Lung (tissue), 12 donors: Measurements from ENCODE around the gene HSD17B7. TPM values are rescaled to one million over a fixed set of nuclear protein-coding genes. Genes with fewer than 3 reads are reported as not detected.

Experiments
- ATAC-seq: fragments of 200-7000 bp; cut with Tn5 transposase; one replicate; pipeline ENCODE4 v1.9.1; 2020; ENCODE audit warnings: moderate number of reproducible peaks; ENCODE audit not compliant: insufficient read depth, low FRiP score
- DNase-seq, 3 donors: peaks; one replicate each; pipeline ENCODE4 v3.0.0-alpha.2; 2013 to 2017
- H3K27ac ChIP-seq, 2 donors: one replicate each; pipeline ENCODE4 v1.5.1; 2013; ENCODE audit warnings: mild to moderate bottlenecking in 2 of 2, moderate library complexity in 2 of 2, control low read depth in 1 of 2, inconsistent platforms in 1 of 2, low read depth in 1 of 2, low read length in 1 of 2
- H3K27me3 ChIP-seq, 3 donors: one replicate each; pipeline ENCODE4 v1.5.1; 2013; ENCODE audit warnings: low read length in 2 of 3; ENCODE audit not compliant: control insufficient read depth in 3 of 3, insufficient read depth in 3 of 3
- H3K36me3 ChIP-seq, 4 donors: one replicate each; pipeline ENCODE4 v1.5.1; 2013; ENCODE audit warnings: low read length in 4 of 4, mild to moderate bottlenecking in 1 of 4, moderate library complexity in 1 of 4; ENCODE audit not compliant: control insufficient read depth in 4 of 4, insufficient read depth in 4 of 4
- H3K4me1 ChIP-seq, 5 donors: one replicate each; pipeline ENCODE4 v1.5.1; 2013; ENCODE audit warnings: low read length in 5 of 5, mild to moderate bottlenecking in 2 of 5, moderate library complexity in 1 of 5; ENCODE audit not compliant: control insufficient read depth in 5 of 5, insufficient read depth in 5 of 5
- H3K4me3 ChIP-seq: one replicate; pipeline ENCODE4 v1.5.1; 2013; ENCODE audit warnings: mild to moderate bottlenecking, control low read depth, moderate library complexity
- H3K9ac ChIP-seq, 2 donors: one replicate each; pipeline ENCODE4 v1.5.1; 2013; ENCODE audit warnings: low read length in 2 of 2, control low read depth in 1 of 2; ENCODE audit not compliant: insufficient read depth in 1 of 2
- H3K9me3 ChIP-seq, 4 donors: one replicate each; pipeline ENCODE4 v1.5.1; 2013; ENCODE audit warnings: low read length in 3 of 4, mild to moderate bottlenecking in 1 of 4, moderate library complexity in 1 of 4; ENCODE audit not compliant: control insufficient read depth in 4 of 4, insufficient read depth in 3 of 4
- CTCF ChIP-seq: IDR thresholded peaks from 2 replicates; pipeline ENCODE4 v1.5.1; 2012; ENCODE audit warnings: mild to moderate bottlenecking; ENCODE audit errors: control extremely low read depth, extremely low read depth
- WGBS, 2 donors: extraction: QIAGEN DNeasy Blood & Tissue Kit; methylation state at CpG; one replicate each; pipeline ENCODE4 v1.1.7; 2013; 5-methylcytosine and 5-hydroxymethylcytosine counted together
- polyA plus RNA-seq, 2 donors: library from polyadenylated mRNA; stranded (reverse); fragments of 200-250 nt; gene quantifications; one replicate each; pipeline ENCODE4 v1.2.1, GENCODE V29; 2013
- total RNA-seq, 2 donors: library from RNA; depleted of rRNA in 1 of 2; stranded (reverse); fragments of >200 nt in 1 of 2; gene quantifications; one replicate each; pipeline ENCODE4 v1.2.1, GENCODE V29; 2014 to 2021
- donor health status: control.
- donor health status: control.
- donor health status: Bipolar disorder and iron deficiency.
- donor health status: healthy.
- donor health status: DM: yes; HTN: yes; CAD: no.

HSD17B7 gene
- total and polyA plus RNA-seq, 4 donors: 23.4 to 53.7 (median 37.1) TPM

- H3K36me3 ChIP-seq: peaks cover 0 to 24% (median 11%) of the 10 kb centered on the region in 4 donors
- no peaks in the 10 kb centered on the region for H3K27me3 ChIP-seq
- no peak for TF ChIP-seq CTCF
- ATAC-seq (no peak), DNase-seq (no peak)
- H3K27ac ChIP-seq: no peak overlapping the region
- 95 to 100% methylated on average over 1 of the region's 1 CpG for WGBS, 2 donors
- no peaks in the 10 kb centered on the region for H3K4me1 ChIP-seq
- no peak overlapping the region for H3K9ac ChIP-seq
- H3K4me3 ChIP-seq: no peak overlapping the region
- H3K9me3 ChIP-seq: peaks cover 0 to 3% (median 0%) of the 10 kb centered on the region in 4 donors
Measured at GRCh38 chr1:162753001-162753658, 37.4 kb upstream of the HSD17B7 start.

GRCh38 chr1:162753998-162754585 is 36.4 kb upstream of the HSD17B7 start:
- H3K4me1 ChIP-seq: no peaks in the 10 kb centered on the region
- TF ChIP-seq CTCF: no peak
- no peak overlapping the region for H3K4me3 ChIP-seq
- no peak for DNase-seq
- H3K27ac ChIP-seq: no peak overlapping the region
- peaks cover 0 to 3% (median 0%) of the 10 kb centered on the region in 4 donors for H3K9me3 ChIP-seq
- H3K9ac ChIP-seq: no peak overlapping the region
- ATAC-seq: no peak
- H3K36me3 ChIP-seq: peaks cover 0 to 24% (median 11%) of the 10 kb centered on the region in 4 donors
- no peaks in the 10 kb centered on the region for H3K27me3 ChIP-seq
- WGBS, 2 donors: 78 to 89% methylated on average over 1 of the region's 1 CpG

GRCh38 chr1:162755306-162755705 is 35.2 kb upstream of the HSD17B7 start:
- ATAC-seq: no peak
- 89 to 94% methylated on average over 3 of the region's 3 CpGs for WGBS, 2 donors
- no peak overlapping the region for H3K4me3 ChIP-seq

More at GRCh38 chr1:162755306-162755705, 35.2 kb upstream of the HSD17B7 start:
- Histone ChIP-seq H3K4me1 (no peaks in the 10 kb centered on the region), H3K9ac (no peak overlapping the region), H3K36me3 (peaks cover 0 to 24% (median 11%) of the 10 kb centered on the region in 4 donors), H3K27me3 (no peaks in the 10 kb centered on the region), H3K9me3 (peaks cover 0 to 3% (median 0%) of the 10 kb centered on the region in 4 donors), H3K27ac (no peak overlapping the region)
- TF ChIP-seq CTCF: no peak
- no peak for DNase-seq
